Measurements from ENCODE around the gene LPAR5. TPM values are rescaled to one million over a fixed set of nuclear protein-coding genes. Genes with fewer than 3 reads are reported as not detected.

LPAR5 gene
- total RNA-seq, 1 donor: 4.1 TPM

GRCh38 chr12:6620885-6621274 lies 14.9 kb downstream of the LPAR5 start:
- no peaks in the 10 kb centered on the region for H3K27me3 ChIP-seq (ENCODE audit: insufficient read depth, low read length)
- no peaks in the 10 kb centered on the region for H3K9me3 ChIP-seq (ENCODE audit: low read depth, low read length)
- no peak overlapping the region for H3K4me3 ChIP-seq (ENCODE audit: low read length)
- peaks cover 25% of the 10 kb centered on the region for H3K4me1 ChIP-seq (ENCODE audit: insufficient read depth, low read length)

- H3K27me3 ChIP-seq (ENCODE audit: insufficient read depth, low read length): no peaks in the 10 kb centered on the region
- H3K9me3 ChIP-seq (ENCODE audit: low read depth, low read length): no peaks in the 10 kb centered on the region
- no peak overlapping the region for H3K4me3 ChIP-seq (ENCODE audit: low read length)
- peaks cover 28% of the 10 kb centered on the region for H3K4me1 ChIP-seq (ENCODE audit: insufficient read depth, low read length)
Measured at GRCh38 chr12:6620137-6620884, 15.4 kb downstream of the LPAR5 start.

GRCh38 chr12:6618483-6619225 lies 17.1 kb downstream of the LPAR5 start:
- H3K4me3 ChIP-seq (ENCODE audit: low read length): no peak overlapping the region
- no peaks in the 10 kb centered on the region for H3K9me3 ChIP-seq (ENCODE audit: low read depth, low read length)
- H3K27me3 ChIP-seq (ENCODE audit: insufficient read depth, low read length): no peaks in the 10 kb centered on the region
- peaks cover 34% of the 10 kb centered on the region for H3K4me1 ChIP-seq (ENCODE audit: insufficient read depth, low read length)

GRCh38 chr12:6615802-6616201 lies 20.0 kb downstream of the LPAR5 start:
- H3K9me3 ChIP-seq (ENCODE audit: low read depth, low read length): no peaks in the 10 kb centered on the region
- peaks cover 52% of the 10 kb centered on the region for H3K4me1 ChIP-seq (ENCODE audit: insufficient read depth, low read length)
- H3K4me3 ChIP-seq (ENCODE audit: low read length): no peak overlapping the region
- no peaks in the 10 kb centered on the region for H3K27me3 ChIP-seq (ENCODE audit: insufficient read depth, low read length)

GRCh38 chr12:6614513-6615172 lies 21.1 kb downstream of the LPAR5 start:
- no peak overlapping the region for H3K4me3 ChIP-seq (ENCODE audit: low read length)
- no peaks in the 10 kb centered on the region for H3K27me3 ChIP-seq (ENCODE audit: insufficient read depth, low read length)
- peaks cover 48% of the 10 kb centered on the region for H3K4me1 ChIP-seq (ENCODE audit: insufficient read depth, low read length)
- no peaks in the 10 kb centered on the region for H3K9me3 ChIP-seq (ENCODE audit: low read depth, low read length)

- H3K9me3 ChIP-seq (ENCODE audit: low read depth, low read length): no peaks in the 10 kb centered on the region
- no peaks in the 10 kb centered on the region for H3K27me3 ChIP-seq (ENCODE audit: insufficient read depth, low read length)
- no peak overlapping the region for H3K4me3 ChIP-seq (ENCODE audit: low read length)
- peaks cover 48% of the 10 kb centered on the region for H3K4me1 ChIP-seq (ENCODE audit: insufficient read depth, low read length)
Measured at GRCh38 chr12:6613776-6614512, 21.8 kb downstream of the LPAR5 start.

GRCh38 chr12:6613015-6613775 lies 22.6 kb downstream of the LPAR5 start:
- Histone ChIP-seq H3K9me3 (ENCODE audit: low read depth, low read length) (no peaks in the 10 kb centered on the region), H3K4me3 (ENCODE audit: low read length) (no peak overlapping the region), H3K4me1 (ENCODE audit: insufficient read depth, low read length) (peaks cover 45% of the 10 kb centered on the region), H3K27me3 (ENCODE audit: insufficient read depth, low read length) (no peaks in the 10 kb centered on the region)

- Histone ChIP-seq H3K4me1 (ENCODE audit: insufficient read depth, low read length) (peaks cover 45% of the 10 kb centered on the region), H3K4me3 (ENCODE audit: low read length) (no peak overlapping the region), H3K9me3 (ENCODE audit: low read depth, low read length) (no peaks in the 10 kb centered on the region), H3K27me3 (ENCODE audit: insufficient read depth, low read length) (no peaks in the 10 kb centered on the region)
Measured at GRCh38 chr12:6612652-6613014, 23.1 kb downstream of the LPAR5 start.

GRCh38 chr12:6612247-6612646 lies 23.5 kb downstream of the LPAR5 start:
- H3K4me3 ChIP-seq (ENCODE audit: low read length): no peak overlapping the region
- H3K9me3 ChIP-seq (ENCODE audit: low read depth, low read length): no peaks in the 10 kb centered on the region
- peaks cover 44% of the 10 kb centered on the region for H3K4me1 ChIP-seq (ENCODE audit: insufficient read depth, low read length)
- no peaks in the 10 kb centered on the region for H3K27me3 ChIP-seq (ENCODE audit: insufficient read depth, low read length)

- Histone ChIP-seq H3K4me1 (ENCODE audit: insufficient read depth, low read length) (peaks cover 57% of the 10 kb centered on the region), H3K27me3 (ENCODE audit: insufficient read depth, low read length) (no peaks in the 10 kb centered on the region), H3K9me3 (ENCODE audit: low read depth, low read length) (no peaks in the 10 kb centered on the region), H3K4me3 (ENCODE audit: low read length) (no peak overlapping the region)
Measured at GRCh38 chr12:6608592-6609281, 27.0 kb downstream of the LPAR5 start.

GRCh38 chr12:6607751-6608591 lies 27.8 kb downstream of the LPAR5 start:
- H3K27me3 ChIP-seq (ENCODE audit: insufficient read depth, low read length): no peaks in the 10 kb centered on the region
- peaks cover 58% of the 10 kb centered on the region for H3K4me1 ChIP-seq (ENCODE audit: insufficient read depth, low read length)
- no peaks in the 10 kb centered on the region for H3K9me3 ChIP-seq (ENCODE audit: low read depth, low read length)
- no peak overlapping the region for H3K4me3 ChIP-seq (ENCODE audit: low read length)

GRCh38 chr12:6606331-6607131 lies 29.2 kb downstream of the LPAR5 start:
- H3K9me3 ChIP-seq (ENCODE audit: low read depth, low read length): no peaks in the 10 kb centered on the region
- peaks cover 50% of the 10 kb centered on the region for H3K4me1 ChIP-seq (ENCODE audit: insufficient read depth, low read length)
- H3K27me3 ChIP-seq (ENCODE audit: insufficient read depth, low read length): no peaks in the 10 kb centered on the region
- peak overlapping the region; percentile 69 for H3K4me3 ChIP-seq (ENCODE audit: low read length)
